Activated CD4-positive, alpha-beta T cell treated with anti-CD3 and anti-CD28 coated beads for 48 hours (primary cell): ENCODE measurements around the gene ATN1.

Source experiments
- DNase-seq: peaks from one replicate; pipeline ENCODE4 v3.0.0-alpha.2; 2020

The ATN1 gene

DNA sequence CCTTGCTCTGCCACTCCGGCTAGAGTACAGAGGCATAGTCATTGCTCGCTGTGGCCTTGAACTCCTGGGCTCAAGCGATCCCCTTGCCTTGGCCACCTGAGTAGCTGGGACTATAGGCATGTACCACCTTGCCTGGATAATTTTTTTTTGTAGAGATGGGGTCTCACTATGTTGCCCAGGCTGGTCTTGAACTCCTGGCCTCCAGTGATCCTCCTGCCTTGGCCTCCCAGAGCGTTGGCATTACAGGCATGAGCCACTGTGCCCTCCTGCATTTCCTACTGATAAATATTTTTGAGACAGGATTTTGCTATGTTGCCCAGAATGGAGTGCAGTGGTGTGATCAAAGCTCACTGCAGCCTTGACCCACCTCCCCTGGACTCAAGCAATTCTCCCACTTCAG is 52.3 kb downstream of the ATN1 start:
- no peak for DNase-seq

GRCh38 chr12:6980740-6981139 is 53.0 kb downstream of the ATN1 start:
- DNase-seq, result no peak

GRCh38 chr12:6981152-6982052 is 53.6 kb downstream of the ATN1 start:
- no peak for DNase-seq

GRCh38 chr12:6982532-6982931 is 54.8 kb downstream of the ATN1 start:
- DNase-seq, result no peak

DNA sequence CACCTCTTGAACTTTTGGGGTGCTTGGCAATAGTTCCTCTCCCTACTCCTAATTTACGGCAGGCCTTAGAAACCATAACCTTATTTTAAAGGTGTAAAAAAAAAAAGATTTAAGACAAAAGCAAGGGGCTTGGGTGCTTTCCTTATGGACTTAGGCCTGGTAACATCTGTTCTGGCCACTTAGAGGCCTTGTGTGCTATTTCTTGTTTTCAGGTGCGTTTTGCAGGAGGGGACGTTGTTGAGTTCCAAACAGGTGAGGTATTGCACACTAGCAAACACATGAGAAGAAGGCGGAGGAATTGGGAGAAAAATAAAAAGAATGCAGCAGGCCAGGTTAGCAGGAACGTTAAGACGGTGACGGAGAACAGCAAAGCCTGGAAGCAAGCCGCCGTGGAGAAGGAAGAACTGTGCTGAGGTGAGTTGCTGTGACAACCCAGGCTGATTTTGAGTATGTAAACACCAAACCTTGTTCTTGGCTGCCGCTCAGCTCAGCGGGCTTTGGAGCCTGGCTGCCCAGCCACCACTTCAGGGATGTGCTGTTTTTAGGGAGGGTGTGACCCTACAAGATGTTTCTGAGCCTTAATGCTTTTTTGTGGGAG is 60.3 kb downstream of the ATN1 start:
- no peak for DNase-seq
